Activated CD8-positive, alpha-beta memory T cell treated with anti-CD3 and anti-CD28 coated beads, Interleukin-2, amount 50 U/mL, for 1 hour (primary cell): ENCODE data around the gene FTSJ1.

Source experiments
- DNase-seq: peaks from one replicate; pipeline ENCODE4 v3.0.0-alpha.2; 2020; ENCODE audit errors: extremely low read depth

The FTSJ1 gene

GRCh38 chrX:48470110-48470832, 5.7 kb upstream of the FTSJ1 start, which contains the start of gene SLC38A5:
Gene SLC38A5 (minus strand): TSS chrX:48470260. CDS start chrX:48467924, 2,336 bp downstream.
- no peak for DNase-seq

- DNase-seq = no peak
Measured at GRCh38 chrX:48470833-48471118, 5.2 kb upstream of the FTSJ1 start.

- DNase-seq = no peak
Measured at GRCh38 chrX:48471504-48471903, 4.5 kb upstream of the FTSJ1 start.

GRCh38 chrX:48472225-48472624, 3.8 kb upstream of the FTSJ1 start:
- DNase-seq = no peak

GRCh38 chrX:48472851-48473703, 2.9 kb upstream of the FTSJ1 start:
- no peak for DNase-seq

GRCh38 chrX:48473704-48473990, 2.4 kb upstream of the FTSJ1 start:
- DNase-seq = no peak

- DNase-seq = no peak
Measured at GRCh38 chrX:48474127-48474526, 1.9 kb upstream of the FTSJ1 start.

- no peak for DNase-seq
Measured at GRCh38 chrX:48474581-48474980, 1.4 kb upstream of the FTSJ1 start.

- no peak for DNase-seq
Measured at GRCh38 chrX:48475296-48475695, 703 bp upstream of the FTSJ1 start.

- DNase-seq = no peak
Measured at GRCh38 chrX:48476919-48477318, 920 bp downstream of the FTSJ1 start.

- DNase-seq = no peak
Measured at GRCh38 chrX:48477960-48478755, 2.2 kb downstream of the FTSJ1 start.

GRCh38 chrX:48478806-48479205, 2.8 kb downstream of the FTSJ1 start:
- no peak for DNase-seq

- DNase-seq = no peak
Measured at GRCh38 chrX:48480142-48480541, 4.1 kb downstream of the FTSJ1 start.

- no peak for DNase-seq
Measured at GRCh38 chrX:48480583-48480982, 4.6 kb downstream of the FTSJ1 start.

GRCh38 chrX:48482526-48482925, 6.5 kb downstream of the FTSJ1 start:
- DNase-seq = no peak

GRCh38 chrX:48487362-48487798, 11.4 kb downstream of the FTSJ1 start:
- DNase-seq = no peak

- DNase-seq = no peak
Measured at GRCh38 chrX:48488034-48488433, 12.0 kb downstream of the FTSJ1 start.

- DNase-seq = no peak
Measured at GRCh38 chrX:48489296-48489695, 13.3 kb downstream of the FTSJ1 start.

GRCh38 chrX:48489892-48490291, 13.9 kb downstream of the FTSJ1 start:
- DNase-seq = no peak

GRCh38 chrX:48490661-48491060, 14.7 kb downstream of the FTSJ1 start:
- no peak for DNase-seq

- no peak for DNase-seq
Measured at GRCh38 chrX:48491809-48492208, 15.8 kb downstream of the FTSJ1 start.

GRCh38 chrX:48492293-48492910, 16.4 kb downstream of the FTSJ1 start:
- DNase-seq = no peak
